ENCODE measurements around the gene MATN4. TPM values are rescaled to one million over a fixed set of nuclear protein-coding genes. Genes with fewer than 3 reads are reported as not detected.

The MATN4 gene
- total and polyA plus RNA-seq, 4 experiments from 2014 or later, result not detected

DNA sequence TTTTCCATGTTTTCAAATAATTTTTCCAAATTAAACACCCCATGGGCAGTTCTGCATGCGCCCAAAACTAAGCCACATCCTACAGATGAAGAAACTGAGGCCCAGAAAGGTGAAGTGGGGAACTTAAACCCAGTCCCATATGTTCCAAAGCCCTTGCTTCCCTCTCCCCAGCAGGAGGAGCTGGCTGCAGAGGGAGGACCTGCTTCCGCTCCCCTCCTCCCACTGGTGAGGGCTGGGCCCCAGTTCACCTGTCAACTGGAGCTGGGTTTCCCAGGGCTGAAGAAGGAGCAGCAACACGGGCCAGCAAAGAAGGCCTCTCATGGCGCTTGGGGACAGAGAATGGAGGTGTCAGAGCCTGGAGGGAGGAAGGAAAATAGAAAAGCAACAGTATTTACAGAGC lies 2.8 kb downstream of the MATN4 start:
- intact Hi-C loops (cut with micrococcal nuclease), result no loop called here
- H3K4me1 Mint-ChIP-seq, result peaks cover 0 to 7% (median 2%) of the 10 kb centered on the region in 4 donors
- DNase-seq, result no peak
- peaks cover 6% of the 10 kb centered on the region for H3K27me3 ChIP-seq (ENCODE audit: insufficient read depth, low read length)
- H3K27me3 Mint-ChIP-seq, result peaks cover 14 to 42% of the 10 kb centered on the region in 2 donors
- peaks cover 0 to 2% (median 0%) of the 10 kb centered on the region in 8 donors for H3K9me3 Mint-ChIP-seq
- CTCF ChIA-PET (ENCODE audit: partially characterized antibody), result interaction anchor here (1.2 to 5.6 kb wide), 4 partner anchors 12 to 466 kb away, joined by 4 to 67 read pairs (median 6); no protein-coding TSS in a partner anchor
- no peaks in the 10 kb centered on the region for H3K36me3 Mint-ChIP-seq
- no peak overlapping the region for H3K4me3 Mint-ChIP-seq
- no peaks in the 10 kb centered on the region for H3K9me3 ChIP-seq (ENCODE audit: control insufficient read depth in 1 of 2, low read length in 2 of 2)
- H3K27ac ChIP-seq (ENCODE audit: low read depth, low read length), result no peak overlapping the region
- H3K4me3 ChIP-seq (ENCODE audit: low read length in 2 of 2), result no peak overlapping the region
- no peak overlapping the region for H3K27ac Mint-ChIP-seq
- H3K36me3 ChIP-seq (ENCODE audit: insufficient read depth, low read length), result no peaks in the 10 kb centered on the region
- no peaks in the 10 kb centered on the region for H3K4me1 ChIP-seq (ENCODE audit: insufficient read depth, low read length)
- POLR2A ChIA-PET (ENCODE audit: partially characterized antibody), result no interaction called here

DNA sequence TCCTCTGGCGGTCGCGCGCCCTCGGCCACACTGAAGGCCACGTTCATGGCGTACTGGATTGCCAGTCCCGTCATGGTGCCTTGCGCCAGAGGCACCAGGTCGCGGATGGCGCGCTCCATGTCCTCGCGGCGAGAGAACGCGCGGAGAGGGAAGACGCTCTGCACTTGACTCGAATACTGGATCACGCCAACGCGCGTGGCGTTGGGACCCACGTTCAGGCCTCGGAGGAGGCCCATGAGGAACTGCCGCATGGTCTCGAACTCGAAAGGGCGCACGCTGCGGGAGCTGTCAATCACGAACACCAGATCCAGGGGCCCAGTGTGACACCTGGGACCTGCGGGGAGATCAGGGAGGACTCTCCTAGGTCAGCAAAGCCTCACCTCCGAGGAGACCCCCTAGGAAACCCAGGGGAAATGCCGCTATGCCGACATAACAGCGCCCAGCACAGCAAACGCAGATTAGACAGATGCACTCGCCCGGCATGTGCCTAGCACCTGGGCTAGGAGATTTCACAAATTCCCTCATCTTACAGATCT lies 3.6 kb downstream of the MATN4 start:
- Histone ChIP-seq H3K27ac (ENCODE audit: low read depth, low read length) (no peak overlapping the region), H3K36me3 (ENCODE audit: insufficient read depth, low read length) (no peaks in the 10 kb centered on the region), H3K4me1 (ENCODE audit: insufficient read depth, low read length) (no peaks in the 10 kb centered on the region), H3K27me3 (ENCODE audit: insufficient read depth, low read length) (peaks cover 6% of the 10 kb centered on the region), H3K4me3 (ENCODE audit: low read length in 2 of 2) (no peak overlapping the region), H3K9me3 (ENCODE audit: control insufficient read depth in 1 of 2, low read length in 2 of 2) (no peaks in the 10 kb centered on the region)
- Mint-ChIP-seq H3K4me3 (no peak overlapping the region), H3K27ac (peak overlapping the region in 1 of 7 donors; percentile 69), H3K9me3 (peaks cover 0 to 2% (median 0%) of the 10 kb centered on the region in 8 donors), H3K36me3 (no peaks in the 10 kb centered on the region), H3K4me1 (peaks cover 0 to 7% (median 3%) of the 10 kb centered on the region in 4 donors), H3K27me3 (peaks cover 14 to 37% of the 10 kb centered on the region in 2 donors)
- ChIA-PET POLR2A (ENCODE audit: partially characterized antibody) (no interaction called here), CTCF (ENCODE audit: partially characterized antibody) (interaction anchor here (1.1 to 5.6 kb wide), 6 partner anchors 12 to 467 kb away, joined by 4 to 67 read pairs (median 6); no protein-coding TSS in a partner anchor)
- intact Hi-C loops (cut with micrococcal nuclease), result no loop called here
- no peak for DNase-seq

DNA sequence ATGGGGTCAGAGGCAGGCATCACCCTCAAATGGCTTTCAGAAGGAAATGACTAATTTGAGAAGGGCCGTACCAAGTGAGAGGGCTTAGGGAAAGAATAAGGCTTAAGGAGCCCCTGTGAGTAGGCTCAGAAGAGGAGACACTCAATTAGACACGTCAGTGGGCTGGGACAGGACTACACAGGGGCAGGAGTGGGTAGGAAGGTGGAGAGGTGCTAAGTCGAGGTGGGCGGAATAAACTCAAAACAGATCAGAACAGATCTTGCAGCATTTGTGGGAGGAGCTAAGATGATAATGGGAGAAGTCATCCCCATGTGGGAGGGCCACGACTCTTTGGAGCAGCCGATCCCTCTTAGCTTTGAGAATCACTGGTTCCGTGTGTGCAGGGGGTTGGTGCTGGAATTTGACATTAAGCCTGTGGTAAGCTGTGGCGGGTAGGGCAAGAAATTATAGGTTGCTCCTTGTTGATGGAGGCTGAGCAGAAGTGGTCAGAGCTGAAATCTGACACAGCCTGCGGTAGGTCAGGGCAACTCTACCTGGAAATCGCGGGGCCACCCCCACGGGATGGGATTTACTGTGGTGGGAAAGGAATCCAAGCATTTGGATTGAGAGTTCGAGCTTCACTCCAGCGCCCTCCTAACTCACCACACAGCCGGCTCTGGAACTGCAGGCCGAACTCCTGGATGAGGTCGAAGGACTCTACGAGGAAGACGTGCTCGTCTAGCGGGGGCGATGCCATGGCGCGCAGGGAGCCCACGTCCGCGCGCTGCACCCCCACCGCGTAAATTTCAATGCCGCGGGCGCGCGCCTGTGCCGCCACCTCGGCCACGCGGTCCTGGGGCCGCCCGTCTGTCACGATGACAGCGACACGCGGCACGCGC lies 4.3 kb downstream of the MATN4 start:
- Mint-ChIP-seq H3K27ac (peak overlapping the region in 1 of 7 donors; percentile 32), H3K9me3 (peaks cover 0 to 2% (median 0%) of the 10 kb centered on the region in 8 donors), H3K36me3 (no peaks in the 10 kb centered on the region), H3K27me3 (peaks cover 12 to 37% of the 10 kb centered on the region in 2 donors), H3K4me3 (no peak overlapping the region), H3K4me1 (peaks cover 0 to 7% (median 3%) of the 10 kb centered on the region in 4 donors)
- POLR2A ChIA-PET (ENCODE audit: partially characterized antibody), result no interaction called here
- H3K27me3 ChIP-seq (ENCODE audit: insufficient read depth, low read length), result peaks cover 6% of the 10 kb centered on the region
- H3K9me3 ChIP-seq (ENCODE audit: control insufficient read depth in 1 of 2, low read length in 2 of 2), result no peaks in the 10 kb centered on the region
- DNase-seq, result no peak
- intact Hi-C loops (cut with micrococcal nuclease), result no loop called here
- no peak overlapping the region for H3K27ac ChIP-seq (ENCODE audit: low read depth, low read length)
- no peaks in the 10 kb centered on the region for H3K36me3 ChIP-seq (ENCODE audit: insufficient read depth, low read length)
- no peak overlapping the region for H3K4me3 ChIP-seq (ENCODE audit: low read length in 2 of 2)
- H3K4me1 ChIP-seq (ENCODE audit: insufficient read depth, low read length), result no peaks in the 10 kb centered on the region
- CTCF ChIA-PET (ENCODE audit: partially characterized antibody), result interaction anchor here (0.7 to 5.6 kb wide), 5 partner anchors 11 to 467 kb away, joined by 3 to 67 read pairs (median 4); no protein-coding TSS in a partner anchor

DNA sequence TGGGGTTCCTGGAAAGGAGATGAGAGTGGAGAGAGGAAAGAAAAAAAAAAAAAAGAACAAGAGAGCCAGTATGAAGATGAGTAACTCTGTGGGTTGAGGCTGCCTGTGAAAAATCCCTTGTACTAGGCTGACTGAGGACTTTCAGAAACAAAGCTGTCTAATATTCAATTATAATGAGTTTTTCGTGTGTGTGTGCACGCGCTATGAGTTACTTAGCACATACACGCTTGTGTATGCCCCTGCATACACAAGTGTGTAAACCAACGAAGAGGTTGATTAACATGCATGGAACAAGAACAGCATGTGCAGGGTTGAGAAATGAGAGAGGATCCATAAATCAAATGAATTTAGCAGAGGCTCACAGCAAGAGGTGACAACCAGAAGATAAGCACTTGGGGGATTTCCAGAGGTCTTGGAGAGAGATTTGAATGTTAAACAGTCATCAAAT lies 6.3 kb downstream of the MATN4 start:
- no peaks in the 10 kb centered on the region for H3K36me3 ChIP-seq (ENCODE audit: insufficient read depth, low read length)
- H3K9me3 Mint-ChIP-seq, result peaks cover 0 to 2% (median 0%) of the 10 kb centered on the region in 8 donors
- H3K9me3 ChIP-seq (ENCODE audit: control insufficient read depth in 1 of 2, low read length in 2 of 2), result no peaks in the 10 kb centered on the region
- H3K4me3 Mint-ChIP-seq, result no peak overlapping the region
- intact Hi-C loops (cut with micrococcal nuclease), result no loop called here
- ChIA-PET CTCF (ENCODE audit: partially characterized antibody) (interaction anchor here (0.7 to 5.6 kb wide), 3 partner anchors 9 to 103 kb away, joined by 3 to 67 read pairs (median 9); no protein-coding TSS in a partner anchor), POLR2A (ENCODE audit: partially characterized antibody) (no interaction called here)
- H3K27me3 Mint-ChIP-seq, result peaks cover 12 to 34% of the 10 kb centered on the region in 2 donors
- H3K4me1 Mint-ChIP-seq, result peaks cover 0 to 7% (median 3%) of the 10 kb centered on the region in 4 donors
- peaks cover 6% of the 10 kb centered on the region for H3K27me3 ChIP-seq (ENCODE audit: insufficient read depth, low read length)
- no peak overlapping the region for H3K27ac Mint-ChIP-seq
- H3K27ac ChIP-seq (ENCODE audit: low read depth, low read length), result no peak overlapping the region
- H3K4me1 ChIP-seq (ENCODE audit: insufficient read depth, low read length), result no peaks in the 10 kb centered on the region
- no peak overlapping the region for H3K4me3 ChIP-seq (ENCODE audit: low read length in 2 of 2)
- no peak for DNase-seq
- no peaks in the 10 kb centered on the region for H3K36me3 Mint-ChIP-seq

DNA sequence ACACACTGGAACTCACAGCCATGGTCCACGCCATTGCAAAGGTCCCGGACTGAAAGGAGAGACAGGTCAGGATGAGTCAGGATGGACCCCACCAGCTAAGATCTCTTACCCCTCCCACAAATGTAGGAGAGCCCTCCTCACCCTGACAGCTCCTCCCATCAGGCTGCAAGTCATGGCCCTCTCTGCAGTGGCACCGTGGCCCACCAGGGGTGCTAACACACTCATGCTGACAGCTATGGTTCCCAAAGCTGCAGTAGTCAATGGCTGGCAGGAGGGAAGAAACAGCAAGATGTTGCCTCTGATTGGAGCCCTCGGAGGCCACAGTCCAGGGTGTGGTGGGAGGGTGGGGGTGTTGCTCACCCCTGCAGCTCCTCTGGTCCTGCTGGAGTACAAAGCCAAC lies 7.1 kb downstream of the MATN4 start:
- ChIA-PET CTCF (ENCODE audit: partially characterized antibody) (interaction anchor here (0.6 to 5.6 kb wide), 6 partner anchors 8 to 683 kb away, joined by 3 to 67 read pairs (median 3); no protein-coding TSS in a partner anchor), POLR2A (ENCODE audit: partially characterized antibody) (no interaction called here)
- peaks cover 0 to under 1% (median 0%) of the 10 kb centered on the region in 8 donors for H3K9me3 Mint-ChIP-seq
- no peak overlapping the region for H3K4me3 Mint-ChIP-seq
- H3K9me3 ChIP-seq (ENCODE audit: control insufficient read depth in 1 of 2, low read length in 2 of 2), result no peaks in the 10 kb centered on the region
- no peak overlapping the region for H3K4me3 ChIP-seq (ENCODE audit: low read length in 2 of 2)
- intact Hi-C loops (cut with micrococcal nuclease), result no loop called here
- no peaks in the 10 kb centered on the region for H3K36me3 Mint-ChIP-seq
- peaks cover 14 to 35% of the 10 kb centered on the region in 2 donors for H3K27me3 Mint-ChIP-seq
- peaks cover under 1% of the 10 kb centered on the region for H3K27me3 ChIP-seq (ENCODE audit: insufficient read depth, low read length)
- no peak overlapping the region for H3K27ac Mint-ChIP-seq
- H3K36me3 ChIP-seq (ENCODE audit: insufficient read depth, low read length), result no peaks in the 10 kb centered on the region
- H3K4me1 ChIP-seq (ENCODE audit: insufficient read depth, low read length), result no peaks in the 10 kb centered on the region
- no peak overlapping the region for H3K27ac ChIP-seq (ENCODE audit: low read depth, low read length)
- peaks cover 0 to 7% (median 3%) of the 10 kb centered on the region in 4 donors for H3K4me1 Mint-ChIP-seq
- peak in 1 of 5 donors; percentile 7 for DNase-seq

DNA sequence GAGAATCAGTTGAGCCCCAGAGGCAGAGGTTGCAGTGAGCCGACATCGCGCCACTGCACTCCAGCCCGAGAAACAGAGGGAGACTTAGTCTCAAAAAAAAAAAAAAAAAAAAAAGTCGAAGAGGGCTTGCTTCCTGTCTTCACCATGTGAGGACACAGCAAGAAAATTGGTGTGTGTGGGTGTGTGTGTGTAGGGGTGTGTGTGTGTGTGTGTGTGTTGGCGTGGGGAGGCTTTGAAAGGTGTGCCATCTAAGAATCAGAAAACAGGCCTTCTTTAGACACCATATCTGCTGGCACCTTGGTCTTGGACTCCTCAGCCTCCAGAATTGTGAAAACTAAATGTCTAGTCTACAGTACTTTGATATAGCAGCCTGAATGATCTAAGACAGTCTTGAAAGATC lies 8.3 kb downstream of the MATN4 start:
- no peaks in the 10 kb centered on the region for H3K9me3 ChIP-seq (ENCODE audit: control insufficient read depth in 1 of 2, low read length in 2 of 2)
- no peaks in the 10 kb centered on the region for H3K9me3 Mint-ChIP-seq
- H3K27ac Mint-ChIP-seq, result no peak overlapping the region
- no peak overlapping the region for H3K4me3 ChIP-seq (ENCODE audit: low read length in 2 of 2)
- DNase-seq, result no peak
- no peaks in the 10 kb centered on the region for H3K36me3 Mint-ChIP-seq
- intact Hi-C loops (cut with micrococcal nuclease), result no loop called here
- no peaks in the 10 kb centered on the region for H3K27me3 ChIP-seq (ENCODE audit: insufficient read depth, low read length)
- H3K4me3 Mint-ChIP-seq, result no peak overlapping the region
- no peaks in the 10 kb centered on the region for H3K4me1 ChIP-seq (ENCODE audit: insufficient read depth, low read length)
- POLR2A ChIA-PET (ENCODE audit: partially characterized antibody), result no interaction called here
- CTCF ChIA-PET (ENCODE audit: partially characterized antibody), result no interaction called here
- no peaks in the 10 kb centered on the region for H3K36me3 ChIP-seq (ENCODE audit: insufficient read depth, low read length)
- peaks cover 0 to 7% (median 3%) of the 10 kb centered on the region in 4 donors for H3K4me1 Mint-ChIP-seq
- no peak overlapping the region for H3K27ac ChIP-seq (ENCODE audit: low read depth, low read length)
- peaks cover 12 to 32% of the 10 kb centered on the region in 2 donors for H3K27me3 Mint-ChIP-seq
